ENCODE data around the gene SIRT7. TPM values are rescaled to one million over a fixed set of nuclear protein-coding genes. Genes with fewer than 3 reads are reported as not detected.
A peak's percentile ranks its signal among the peaks of the same experiment; 100 is the strongest.

SIRT7 gene
- total and polyA plus RNA-seq, 2 donors (not counting 3 experiments of a cell fraction or from before 2014, with no cell fraction given), result 11.6 to 28.8 TPM

DNA sequence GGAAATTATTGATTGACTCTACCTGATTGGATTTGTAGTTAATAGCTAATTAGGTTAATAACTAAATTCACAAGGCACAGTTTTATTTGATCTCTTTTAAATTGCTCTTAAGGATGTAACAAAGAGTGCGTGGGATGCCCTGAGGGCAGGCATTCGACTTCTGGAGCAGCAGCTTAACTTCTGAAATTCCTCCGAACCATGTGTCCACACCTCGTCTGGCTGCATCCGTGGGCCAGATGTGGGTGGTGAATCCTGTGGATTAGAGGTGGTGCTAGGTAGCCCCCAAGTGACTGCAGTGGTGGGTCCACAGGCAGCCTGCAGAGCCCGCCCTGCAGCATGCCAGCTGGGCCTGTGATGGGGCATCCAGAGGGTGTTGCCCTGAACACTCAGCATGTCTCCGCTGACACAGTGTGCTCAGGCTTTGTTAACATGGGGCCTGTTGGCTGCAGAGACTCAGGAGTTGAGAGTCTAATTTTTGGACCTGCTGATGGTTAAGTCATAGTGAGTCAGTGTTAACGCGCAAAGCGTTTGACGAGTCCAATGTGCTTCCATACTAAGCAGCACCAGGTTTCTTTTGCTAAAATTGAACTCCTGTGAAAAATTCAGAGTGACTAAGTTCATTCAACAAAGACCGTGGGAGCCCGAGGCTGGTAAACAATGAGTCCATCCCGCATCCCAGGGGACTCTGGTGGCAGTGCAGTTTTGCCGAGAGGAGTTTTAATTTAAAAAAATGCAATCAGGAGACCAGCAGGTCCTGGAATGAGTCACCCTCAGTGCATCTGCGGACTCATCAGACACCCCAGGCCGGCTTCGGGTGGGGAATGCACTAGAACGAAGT is 19.7 kb downstream of the SIRT7 start:
- H2AFZ ChIP-seq (ENCODE audit: low read depth, low read length), result no peak overlapping the region
- FAIRE-seq (peak; percentile 24), DNase-seq (ENCODE audit: low read depth, low spot score) (no peak)
- H3K4me1 ChIP-seq (ENCODE audit: control insufficient read depth, extremely low read depth, insufficient read depth, low read length), result peaks cover 3% of the 10 kb centered on the region
- no peak overlapping the region for H3K27ac ChIP-seq (ENCODE audit: insufficient read depth, low read depth, low read length)
- H3K79me2 ChIP-seq (ENCODE audit: control insufficient read depth, insufficient read depth, low read length), result no peaks in the 10 kb centered on the region
- no peak overlapping the region for H3K4me2 ChIP-seq (ENCODE audit: insufficient read depth, low read length)
- intact Hi-C loops (cut with micrococcal nuclease), result no loop called here
- no peak for TF ChIP-seq MAX (IDR thresholded peaks at IDR 0.05; ENCODE audit: insufficient read depth, insufficient read length)
- no peak for TF ChIP-seq GATA2 (IDR thresholded peaks at IDR 0.05; ENCODE audit: insufficient read depth, insufficient read length, low read depth, low read length)
- TF ChIP-seq JUN (IDR thresholded peaks at IDR 0.05; ENCODE audit: borderline replicate concordance, insufficient read depth, insufficient read length, low read depth), result no peak
- no peak for TF ChIP-seq POLR2AphosphoS5 (IDR thresholded peaks at IDR 0.05; ENCODE audit: insufficient read depth, low read depth, low read length)
- TF ChIP-seq CTCF (IDR thresholded peaks at IDR 0.05; ENCODE audit: extremely low read depth in 1 of 2, insufficient read depth in 1 of 2, low read depth in 1 of 2, low read length in 2 of 2), result no peak
- no peak for TF ChIP-seq EZH2 (IDR thresholded peaks at IDR 0.05; ENCODE audit: borderline replicate concordance, low read depth, low read length, severe bottlenecking)
- TF ChIP-seq POLR2A (IDR thresholded peaks at IDR 0.05; ENCODE audit: low read depth, low read length), result no peak
- no peak for TF ChIP-seq FOS (IDR thresholded peaks at IDR 0.05; ENCODE audit: borderline replicate concordance, insufficient read depth, low read length)
- no peak for TF ChIP-seq MYC (IDR thresholded peaks at IDR 0.05; ENCODE audit: low read depth, low read length)
- H3K9me3 ChIP-seq (replicated peaks; ENCODE audit: control insufficient read depth, insufficient read depth, low read length), result no peaks in the 10 kb centered on the region
- H3K9ac ChIP-seq (replicated peaks; ENCODE audit: extremely low read depth, insufficient read depth, low read length), result no peak overlapping the region
- no peaks in the 10 kb centered on the region for H3K9me1 ChIP-seq (replicated peaks; ENCODE audit: control insufficient read depth, extremely low read depth, insufficient read depth, low read length)
- no peaks in the 10 kb centered on the region for H3K27me3 ChIP-seq (ENCODE audit: control insufficient read depth in 2 of 2, insufficient read depth in 2 of 2, low read length in 2 of 2)
- no peaks in the 10 kb centered on the region for H4K20me1 ChIP-seq (replicated peaks; ENCODE audit: control insufficient read depth, extremely low read depth, insufficient read depth, low read length)
- POLR2A ChIA-PET, result no interaction called here
- dilution Hi-C loops (cut with MboI; ENCODE audit: extremely low pct_ligation_motif_present, low sequenced_read_pairs), result no loop called here
- BruUV-seq (replicated peaks), result no TSS peak
- H3K36me3 ChIP-seq (ENCODE audit: control insufficient read depth in 2 of 2, extremely low read depth in 1 of 2, insufficient read depth in 2 of 2, low read length in 2 of 2), result peaks cover 7 to 9% of the 10 kb centered on the region in 2 experiments
- CTCF ChIA-PET, result no interaction called here
- H3K4me3 ChIP-seq (replicated peaks in 1 of 3; ENCODE audit: insufficient read depth in 1 of 3, low read depth in 1 of 3, low read length in 3 of 3), result no peak overlapping the region
